Vagina (tissue), 2 donors: ENCODE data around the gene SMDT1.
"Not testable (repeated sequence)": the region's sequence is repeated elsewhere in the genome, so short reads cannot be mapped to it uniquely, and the experiment has no call there.

ENCODE experiments used
- CTCF ChIP-seq, 3 experiments: fragments of 450-650 bp in 2 of 3; fragments of 200-600 bp in 1 of 3; sonication (generic) in 1 of 3; IDR thresholded peaks; one replicate each; pipeline ENCODE4 v1.5.1; 2017 to 2019; ENCODE audit warnings: antibody characterized with exemption in 3 of 3, mild to moderate bottlenecking in 2 of 3, moderate library complexity in 2 of 3
- POLR2A ChIP-seq, 2 donors: fragments of 450-650 bp; IDR thresholded peaks; one replicate each; pipeline ENCODE4 v1.6.1; 2017; ENCODE audit warnings: antibody characterized with exemption in 2 of 2, mild to moderate bottlenecking in 2 of 2, moderate library complexity in 2 of 2
- POLR2AphosphoS5 ChIP-seq, 2 donors: sonication (generic); formaldehyde crosslinking; IDR thresholded peaks; one replicate each; pipeline ENCODE4 v1.9.0; 2017; ENCODE audit warnings: antibody characterized with exemption in 2 of 2, mild to moderate bottlenecking in 2 of 2, low read depth in 1 of 2; ENCODE audit not compliant: insufficient read depth in 1 of 2

DNA sequence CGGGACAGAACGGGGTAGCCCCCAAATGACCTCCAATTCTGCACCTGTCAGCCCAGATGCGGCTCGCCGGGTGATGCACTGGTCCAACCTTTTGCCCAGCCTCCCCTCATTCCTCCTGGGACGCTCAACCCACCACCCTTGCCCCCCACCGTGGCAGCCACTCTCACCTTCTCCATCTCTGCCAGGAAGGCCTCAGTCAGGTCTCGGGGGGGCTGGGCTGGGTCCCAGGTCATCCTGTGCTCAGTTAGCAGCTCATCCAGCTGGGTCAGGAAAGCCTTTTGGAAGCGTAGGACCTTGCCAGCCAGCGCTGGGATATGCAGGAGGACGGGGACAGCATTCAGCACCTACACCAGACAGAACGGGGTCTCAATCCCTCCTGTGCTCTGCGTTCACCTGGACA, 48.5 kb downstream of the SMDT1 start:
- TF ChIP-seq POLR2A (IDR thresholded peaks at IDR 0.05); POLR2AphosphoS5 (IDR thresholded peaks at IDR 0.05; ENCODE audit: insufficient read depth in 1 of 2, low read depth in 1 of 2); CTCF (IDR thresholded peaks at IDR 0.05): not testable (repeated sequence)
